Fibroblast of lung (primary cell): ENCODE results near the gene RPUSD4.

ENCODE experiments used
- EZH2 ChIP-seq: IDR thresholded peaks from 2 replicates; pipeline ENCODE4 v1.5.1; 2012; ENCODE audit warnings: low read length, control low read depth, mild to moderate bottlenecking; ENCODE audit errors: missing control alignments
- TF ChIP-seq, protein P1 (sequence below), 2 donors: IDR thresholded peaks in 1 of 2; conservative IDR thresholded peaks in 1 of 2; 1 replicate in 1 of 2; 2 replicates in 1 of 2; pipeline ENCODE4 v1.5.1; 2011 to 2012; ENCODE audit warnings: low read length in 2 of 2, control low read depth in 1 of 2, inconsistent platforms in 1 of 2, low read depth in 1 of 2, mild to moderate bottlenecking in 1 of 2

DNA sequence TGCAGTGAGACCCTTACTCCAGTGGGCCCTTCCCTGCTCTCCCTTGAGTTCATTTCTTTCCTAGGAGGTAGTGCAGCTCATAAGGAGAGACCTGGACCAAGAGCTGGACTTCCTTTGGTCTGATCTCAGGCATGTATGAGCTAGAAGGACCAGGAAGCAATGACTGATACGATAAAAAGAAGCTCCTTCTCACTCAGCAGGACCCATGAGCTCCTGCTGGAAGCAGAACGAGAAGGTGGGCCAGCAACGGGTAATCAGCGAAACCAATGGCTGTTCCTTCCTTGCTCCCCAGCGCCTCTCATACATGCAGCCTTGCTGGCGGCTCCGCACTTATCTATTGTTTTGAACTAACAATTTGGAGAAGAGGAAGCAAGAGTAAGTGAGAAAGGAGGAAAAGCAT, 56.8 kb downstream of the RPUSD4 start:
- TF ChIP-seq, protein P1, sequence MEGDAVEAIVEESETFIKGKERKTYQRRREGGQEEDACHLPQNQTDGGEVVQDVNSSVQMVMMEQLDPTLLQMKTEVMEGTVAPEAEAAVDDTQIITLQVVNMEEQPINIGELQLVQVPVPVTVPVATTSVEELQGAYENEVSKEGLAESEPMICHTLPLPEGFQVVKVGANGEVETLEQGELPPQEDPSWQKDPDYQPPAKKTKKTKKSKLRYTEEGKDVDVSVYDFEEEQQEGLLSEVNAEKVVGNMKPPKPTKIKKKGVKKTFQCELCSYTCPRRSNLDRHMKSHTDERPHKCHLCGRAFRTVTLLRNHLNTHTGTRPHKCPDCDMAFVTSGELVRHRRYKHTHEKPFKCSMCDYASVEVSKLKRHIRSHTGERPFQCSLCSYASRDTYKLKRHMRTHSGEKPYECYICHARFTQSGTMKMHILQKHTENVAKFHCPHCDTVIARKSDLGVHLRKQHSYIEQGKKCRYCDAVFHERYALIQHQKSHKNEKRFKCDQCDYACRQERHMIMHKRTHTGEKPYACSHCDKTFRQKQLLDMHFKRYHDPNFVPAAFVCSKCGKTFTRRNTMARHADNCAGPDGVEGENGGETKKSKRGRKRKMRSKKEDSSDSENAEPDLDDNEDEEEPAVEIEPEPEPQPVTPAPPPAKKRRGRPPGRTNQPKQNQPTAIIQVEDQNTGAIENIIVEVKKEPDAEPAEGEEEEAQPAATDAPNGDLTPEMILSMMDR (conservative IDR thresholded peaks at IDR 0.05 in 1 of 2, IDR thresholded peaks at IDR 0.05 in 1 of 2; ENCODE audit: low read depth in 1 of 2, low read length in 2 of 2) = no peak
- TF ChIP-seq EZH2 = no peak
